ENCODE measurements around the gene GPATCH8.
A peak's percentile ranks its signal among the peaks of the same experiment; 100 is the strongest.
"Not testable (repeated sequence)": the region's sequence is repeated elsewhere in the genome, so short reads cannot be mapped to it uniquely, and the experiment has no call there.

The GPATCH8 gene

DNA sequence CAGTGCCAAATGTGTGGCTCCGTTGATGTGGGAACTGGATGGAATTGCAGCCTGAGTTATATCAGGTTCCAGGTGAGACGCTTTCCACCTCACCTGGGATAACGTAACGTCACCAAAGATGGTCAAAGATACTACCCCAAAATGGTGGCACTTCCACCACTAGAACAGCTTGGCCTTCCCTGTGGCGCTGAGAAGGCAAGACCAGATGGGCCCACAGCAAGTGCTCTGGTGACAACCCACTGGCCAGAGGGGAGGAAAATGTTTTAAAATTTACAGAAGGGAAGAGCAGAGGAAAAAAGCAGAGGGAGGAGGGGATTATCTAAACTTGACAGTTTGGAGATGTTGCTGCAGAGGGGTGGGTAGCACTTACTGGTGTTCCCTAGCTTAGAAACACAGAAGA lies 106.3 kb downstream of the GPATCH8 start:
- no peak for DNase-seq (ENCODE audit: low spot score)

GRCh38 chr17:44394833-44395232 lies 108.4 kb downstream of the GPATCH8 start:
- DNase-seq (ENCODE audit: low spot score): no peak

DNA sequence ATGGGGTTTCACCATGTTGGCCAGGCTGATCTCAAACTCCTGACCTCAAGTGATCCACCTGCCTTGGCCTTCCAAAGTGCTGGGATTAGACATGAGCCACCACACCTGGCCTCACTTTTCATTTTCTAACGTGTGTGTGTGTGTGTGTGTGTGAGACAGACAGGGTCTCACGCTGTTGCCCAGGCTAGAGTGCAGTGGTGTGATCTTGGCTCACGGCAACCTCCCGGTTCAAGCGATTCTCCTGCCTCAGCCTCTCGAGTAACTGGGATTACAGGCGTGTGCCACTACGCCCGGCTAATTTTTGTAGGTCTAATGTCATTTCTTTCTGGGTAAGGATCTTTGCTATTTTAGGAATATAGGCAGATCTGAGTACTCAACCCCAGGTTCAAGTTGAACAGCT lies 109.1 kb downstream of the GPATCH8 start:
- not testable (repeated sequence) for DNase-seq (ENCODE audit: low spot score)

- no peak for DNase-seq (ENCODE audit: low spot score)
Measured at GRCh38 chr17:44390250-44390870, 112.8 kb downstream of the GPATCH8 start.

GRCh38 chr17:44389723-44390202 lies 113.4 kb downstream of the GPATCH8 start:
- DNase-seq (ENCODE audit: low spot score): no peak

GRCh38 chr17:44389281-44389680 lies 113.9 kb downstream of the GPATCH8 start, which contains the start of gene ITGA2B:
Gene ITGA2B, minus strand, starts transcription at chr17:44389649. Its CDS starts 176 bp downstream, at chr17:44389473.
- no peak for DNase-seq (ENCODE audit: low spot score)

- no peak for DNase-seq (ENCODE audit: low spot score)
Measured at GRCh38 chr17:44387804-44388203, 115.4 kb downstream of the GPATCH8 start.

GRCh38 chr17:44386182-44386525 lies 117.1 kb downstream of the GPATCH8 start:
- no peak for DNase-seq (ENCODE audit: low spot score)

- DNase-seq (ENCODE audit: low spot score): peak; percentile 71
Measured at GRCh38 chr17:44385287-44386181, 117.7 kb downstream of the GPATCH8 start.

- DNase-seq (ENCODE audit: low spot score): no peak
Measured at GRCh38 chr17:44384823-44385286, 118.4 kb downstream of the GPATCH8 start.

GRCh38 chr17:44384281-44384822 lies 118.9 kb downstream of the GPATCH8 start:
- DNase-seq (ENCODE audit: low spot score): no peak

DNA sequence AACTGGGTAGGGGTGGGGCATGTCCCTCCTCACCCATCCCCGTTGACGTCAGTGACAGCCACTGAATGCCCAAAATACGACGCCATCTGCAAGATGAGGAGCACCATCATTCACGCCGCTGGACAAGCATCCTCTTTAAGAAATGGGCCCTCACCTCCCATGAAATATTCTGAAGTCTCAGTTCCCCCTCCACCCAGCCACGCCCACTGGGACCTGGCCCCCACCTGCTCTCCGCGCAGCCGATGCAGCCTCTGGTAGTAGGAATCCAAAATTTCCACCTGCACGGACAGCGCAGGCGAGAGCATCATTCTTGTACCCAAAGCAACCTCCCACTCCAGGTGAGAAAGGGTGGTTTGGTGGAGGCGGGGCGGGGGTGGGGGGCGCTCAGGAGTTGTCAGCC lies 119.3 kb downstream of the GPATCH8 start:
- DNase-seq (ENCODE audit: low spot score): no peak

- DNase-seq (ENCODE audit: low spot score): no peak
Measured at GRCh38 chr17:44383363-44383762, 119.8 kb downstream of the GPATCH8 start.

DNA sequence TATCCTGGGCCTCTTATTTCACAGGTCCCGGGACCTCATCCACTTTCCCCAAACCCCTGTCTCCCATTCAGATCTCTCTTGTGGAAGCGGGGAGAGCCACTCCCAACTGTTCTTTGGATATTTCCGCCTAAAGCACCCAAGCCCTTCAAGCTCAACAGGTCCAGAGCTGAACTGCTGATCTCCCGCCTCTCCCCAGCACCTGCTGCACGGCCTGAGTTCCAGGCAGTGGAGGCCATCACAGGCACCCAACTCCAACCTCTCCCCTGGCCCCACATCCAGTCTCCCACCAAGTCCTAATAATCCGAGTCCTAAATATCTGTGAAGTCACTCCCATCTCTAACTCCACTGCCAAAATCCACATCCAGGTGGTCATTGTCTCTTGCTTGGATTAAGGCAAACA lies 120.3 kb downstream of the GPATCH8 start:
- no peak for DNase-seq (ENCODE audit: low spot score)

DNA sequence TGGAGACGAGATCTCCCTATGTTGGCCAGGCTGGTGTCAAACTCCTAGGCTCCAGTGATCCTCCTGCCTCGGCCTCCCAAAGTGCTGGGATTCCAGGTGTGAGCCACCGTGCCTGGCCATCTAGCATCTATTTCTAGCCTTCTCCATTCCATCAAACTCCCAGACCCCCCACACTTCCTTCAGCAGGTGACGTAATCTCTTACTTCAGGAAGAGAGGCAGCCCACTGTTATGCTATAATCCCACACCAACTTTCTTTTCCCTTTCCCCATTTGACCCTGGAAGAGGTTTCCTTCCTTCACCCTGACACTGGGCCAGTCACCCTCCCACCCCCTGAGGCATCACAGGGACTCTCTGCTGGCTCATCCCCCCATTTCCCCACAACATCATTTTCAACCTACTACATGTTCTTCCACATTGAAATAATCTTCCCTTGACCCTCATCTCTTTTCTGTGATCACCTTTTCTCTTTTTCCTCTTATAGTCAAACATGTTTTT lies 121.3 kb downstream of the GPATCH8 start:
- no peak for DNase-seq (ENCODE audit: low spot score)

DNA sequence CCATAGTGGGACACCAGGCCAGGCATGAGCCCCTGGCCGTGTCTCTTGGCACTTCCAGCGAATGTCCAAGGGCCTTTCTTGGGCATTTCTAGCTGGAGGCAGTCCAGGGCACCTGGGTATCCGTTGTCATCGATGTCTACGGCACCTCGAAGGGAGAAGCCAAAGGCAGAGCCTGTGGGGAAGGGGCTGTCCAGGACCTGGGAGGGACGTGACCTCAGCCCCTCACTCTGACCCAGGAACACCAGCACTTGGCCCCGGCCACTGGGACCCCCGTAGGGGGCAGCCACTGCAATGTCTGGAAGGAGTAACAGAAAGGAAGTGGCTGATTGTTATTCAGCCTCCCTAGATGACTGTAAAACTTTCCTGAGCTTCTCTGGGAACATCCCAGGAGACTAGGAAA lies 122.4 kb downstream of the GPATCH8 start:
- no peak for DNase-seq (ENCODE audit: low spot score)

- DNase-seq (ENCODE audit: low spot score): no peak
Measured at GRCh38 chr17:44379887-44380286, 123.3 kb downstream of the GPATCH8 start.

DNA sequence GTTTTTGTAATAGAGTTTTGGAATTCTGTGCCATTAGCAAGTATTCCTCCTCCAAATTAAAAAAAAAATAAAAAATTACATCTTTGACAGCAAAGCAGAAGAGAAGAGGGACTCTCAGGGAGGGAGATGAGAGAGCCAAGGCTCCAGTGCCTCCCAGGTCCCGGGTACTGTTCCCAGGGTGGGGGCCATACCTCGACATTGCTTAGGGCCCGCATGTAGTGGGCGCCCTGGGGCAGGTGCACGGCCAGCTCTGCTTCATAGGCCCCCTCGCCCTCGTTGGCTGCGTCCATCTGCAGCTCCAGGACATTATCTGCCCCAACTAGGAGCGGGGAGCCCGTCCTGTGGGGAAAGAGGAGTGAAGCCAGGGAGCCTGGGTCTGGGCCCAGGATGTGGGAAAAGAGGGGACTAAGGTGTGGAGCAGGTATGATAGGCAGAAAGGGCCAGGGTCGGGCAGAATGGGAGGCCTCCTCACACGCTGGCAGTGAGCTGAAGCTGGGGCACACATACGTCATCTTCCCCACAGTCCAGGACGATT lies 125.0 kb downstream of the GPATCH8 start:
- no peak for DNase-seq (ENCODE audit: low spot score)

- no peak for DNase-seq (ENCODE audit: low spot score)
Measured at GRCh38 chr17:44376779-44377178, 126.4 kb downstream of the GPATCH8 start.

- peak; percentile 51 for DNase-seq (ENCODE audit: low spot score)
Measured at GRCh38 chr17:44376124-44376523, 127.1 kb downstream of the GPATCH8 start.

DNA sequence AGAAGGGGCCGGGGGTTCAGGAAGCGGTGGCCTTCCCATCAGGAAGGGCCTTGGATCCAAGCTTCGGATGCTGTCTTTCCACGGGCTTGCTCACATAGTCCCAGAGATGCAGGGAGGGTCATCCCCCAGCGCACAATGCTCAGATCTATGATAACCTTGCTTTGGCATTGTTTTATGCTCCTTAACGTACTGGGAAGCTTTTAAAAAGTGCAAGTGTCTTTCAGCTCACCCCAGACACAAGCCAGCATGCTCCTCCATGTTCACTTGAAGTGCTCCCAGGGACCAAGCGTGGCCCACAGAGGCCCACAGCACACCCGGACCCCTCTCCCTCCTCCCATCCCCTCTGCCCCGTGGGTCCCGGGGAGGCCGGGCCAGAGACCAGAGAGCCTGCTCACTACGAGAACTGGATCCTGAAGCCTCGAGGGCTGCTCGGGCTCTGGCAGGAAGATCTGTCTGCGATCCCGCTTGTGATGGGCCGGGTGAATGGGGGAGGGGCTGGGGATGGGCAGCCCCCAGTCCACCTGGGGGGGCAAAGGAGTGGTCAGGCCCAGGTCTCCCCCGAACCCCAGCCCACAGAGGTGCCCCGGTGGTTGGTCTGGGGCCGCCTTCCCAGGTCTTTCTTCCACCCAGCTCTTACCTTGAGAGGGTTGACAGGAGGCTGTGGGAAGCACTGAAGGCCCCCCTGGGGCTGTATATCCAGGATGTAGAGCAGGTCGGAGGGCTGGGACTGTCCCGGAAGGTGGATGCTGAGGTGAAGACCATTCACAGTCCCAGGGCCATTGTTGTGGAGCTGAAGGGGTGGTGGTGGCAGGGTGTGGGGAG lies 127.8 kb downstream of the GPATCH8 start:
- DNase-seq (ENCODE audit: low spot score): no peak
